Activated CD4-positive, alpha-beta T cell treated with anti-CD3 and anti-CD28 coated beads, Interleukin-2, amount 10 ng/mL, durations not matched to agents 24 days and 14 days (primary cell): Measurements from ENCODE around the gene KLHL41. TPM values are rescaled to one million over a fixed set of nuclear protein-coding genes. Genes with fewer than 3 reads are reported as not detected.
"Not testable (repeated sequence)": the region's sequence is repeated elsewhere in the genome, so short reads cannot be mapped to it uniquely, and the experiment has no call there.

Experiments
- DNase-seq: peaks from one replicate; pipeline ENCODE4 v3.0.0; 2022
- H3K27ac Mint-ChIP-seq: one replicate; pipeline ENCODE4 v1.8.0; 2022; ENCODE audit warnings: mild to moderate bottlenecking, mixed read lengths
- H3K27me3 Mint-ChIP-seq: one replicate; pipeline ENCODE4 v1.8.0; 2022; ENCODE audit warnings: mixed read lengths
- H3K36me3 Mint-ChIP-seq: one replicate; pipeline ENCODE4 v1.8.0; 2022; ENCODE audit warnings: low read depth, mild to moderate bottlenecking, mixed read lengths
- H3K4me1 Mint-ChIP-seq: one replicate; pipeline ENCODE4 v1.8.0; 2021; ENCODE audit warnings: mixed read lengths
- H3K4me3 Mint-ChIP-seq: one replicate; pipeline ENCODE4 v1.8.0; 2022; ENCODE audit warnings: mild to moderate bottlenecking, moderate library complexity, mixed read lengths
- H3K9me3 Mint-ChIP-seq: one replicate; pipeline ENCODE4 v1.8.0; 2021; ENCODE audit warnings: mixed read lengths
- intact Hi-C: fragments of 100-400 bp; cut with micrococcal nuclease; formaldehyde crosslinking; loops from one replicate; pipeline ENCODE4 v1.15.1; 2023
- total RNA-seq: library from RNA; stranded (reverse); gene quantifications from 2 replicates; pipeline ENCODE4 v1.2.3, GENCODE V29; 2022

KLHL41 gene
- total RNA-seq, 1 donor from 2014 or later = 0.07 TPM

DNA sequence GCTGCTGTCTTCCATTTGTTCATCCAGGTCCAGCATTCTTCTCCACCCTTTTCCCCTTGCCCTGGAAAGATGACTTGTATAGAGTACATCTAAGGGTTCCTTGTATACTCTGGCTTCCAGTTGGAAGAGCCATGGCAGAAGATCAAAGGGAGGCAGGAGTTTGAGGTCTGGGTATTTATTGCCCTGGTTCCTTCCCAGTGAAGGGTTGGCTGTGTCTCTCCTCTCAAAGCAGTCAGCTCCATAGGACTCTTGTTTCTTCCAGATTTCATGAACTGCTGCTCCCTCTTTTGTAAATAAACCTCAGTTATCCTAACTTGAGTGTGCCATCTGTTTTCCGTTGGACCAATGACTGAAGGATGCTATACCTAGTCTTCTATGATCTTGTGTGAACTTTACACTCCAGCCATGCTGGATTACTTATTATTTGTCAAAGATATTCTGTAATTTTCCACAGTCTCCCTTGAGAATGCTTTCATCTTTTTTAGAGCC is 23.8 kb upstream of the KLHL41 start:
- no peaks in the 10 kb centered on the region for H3K4me1 Mint-ChIP-seq
- no peak overlapping the region for H3K4me3 Mint-ChIP-seq
- no peak for DNase-seq
- H3K27me3 Mint-ChIP-seq = no peaks in the 10 kb centered on the region
- intact Hi-C loops = no loop called here
- H3K9me3 Mint-ChIP-seq = no peaks in the 10 kb centered on the region
- no peaks in the 10 kb centered on the region for H3K36me3 Mint-ChIP-seq
- H3K27ac Mint-ChIP-seq = no peak overlapping the region

DNA sequence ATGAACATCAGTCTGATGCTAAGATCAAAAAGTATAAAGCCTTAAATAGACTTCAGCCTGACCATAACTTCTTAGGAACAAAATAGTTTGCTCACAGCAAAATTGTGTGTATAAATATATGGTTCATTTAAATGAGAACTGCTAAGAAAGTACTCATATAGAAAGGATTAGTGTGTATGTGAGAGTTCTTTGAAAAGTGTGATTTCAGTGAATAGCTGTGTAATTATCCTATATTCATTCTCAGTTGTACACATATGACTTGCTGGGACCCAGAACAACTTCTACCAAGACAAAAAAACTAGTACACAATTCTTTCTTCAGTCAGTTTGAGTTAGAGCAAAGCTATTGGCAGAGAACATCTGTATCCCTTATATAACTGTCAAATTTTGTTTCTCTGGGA is 23.0 kb upstream of the KLHL41 start:
- intact Hi-C loops = no loop called here
- no peaks in the 10 kb centered on the region for H3K9me3 Mint-ChIP-seq
- H3K27ac Mint-ChIP-seq = no peak overlapping the region
- H3K4me1 Mint-ChIP-seq = no peaks in the 10 kb centered on the region
- DNase-seq = no peak
- no peaks in the 10 kb centered on the region for H3K27me3 Mint-ChIP-seq
- H3K4me3 Mint-ChIP-seq = no peak overlapping the region
- H3K36me3 Mint-ChIP-seq = no peaks in the 10 kb centered on the region

DNA sequence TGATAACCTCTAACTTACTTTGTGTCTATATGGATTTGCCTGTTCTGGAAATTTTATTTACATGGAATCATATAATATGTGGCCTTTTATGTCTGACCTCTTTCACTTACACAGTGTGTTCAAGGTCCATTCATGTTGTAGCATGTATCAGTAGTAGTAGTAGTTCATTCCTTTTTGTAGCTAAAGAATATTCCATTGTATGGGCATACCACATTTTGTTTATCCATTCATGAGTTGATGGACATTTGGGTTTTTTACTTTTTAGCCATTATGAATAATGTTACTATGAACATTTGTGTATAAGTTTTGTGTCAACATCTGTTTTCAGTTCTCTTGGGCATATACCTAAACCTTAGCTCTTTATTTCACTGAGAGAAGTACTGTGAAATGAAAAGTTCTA is 18.7 kb upstream of the KLHL41 start:
- H3K9me3 Mint-ChIP-seq = no peaks in the 10 kb centered on the region
- no peaks in the 10 kb centered on the region for H3K36me3 Mint-ChIP-seq
- H3K27ac Mint-ChIP-seq = no peak overlapping the region
- no peak overlapping the region for H3K4me3 Mint-ChIP-seq
- DNase-seq = no peak
- H3K27me3 Mint-ChIP-seq = no peaks in the 10 kb centered on the region
- intact Hi-C loops = no loop called here
- no peaks in the 10 kb centered on the region for H3K4me1 Mint-ChIP-seq

DNA sequence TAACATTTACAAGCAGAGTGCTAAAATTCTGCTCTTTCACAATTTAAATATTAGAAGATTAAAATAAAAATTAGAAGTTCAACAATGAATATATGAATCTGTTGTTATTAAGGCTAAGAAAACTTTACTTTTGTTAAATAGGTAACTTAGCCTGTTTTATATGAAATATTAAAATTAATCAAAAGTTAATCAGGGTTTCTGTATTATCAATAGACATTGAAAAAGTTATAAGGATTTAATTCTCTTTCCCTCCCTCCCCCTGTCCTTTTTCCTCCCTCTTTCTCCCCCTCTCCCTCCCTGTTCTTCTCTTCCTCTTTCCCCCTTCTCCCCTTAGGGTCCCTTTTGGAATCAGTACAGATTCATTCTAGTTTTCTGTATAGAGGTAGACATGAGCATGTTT is 18.1 kb upstream of the KLHL41 start:
- no peak for DNase-seq
- no peaks in the 10 kb centered on the region for H3K36me3 Mint-ChIP-seq
- intact Hi-C loops = no loop called here
- H3K4me1 Mint-ChIP-seq = no peaks in the 10 kb centered on the region
- no peaks in the 10 kb centered on the region for H3K9me3 Mint-ChIP-seq
- no peaks in the 10 kb centered on the region for H3K27me3 Mint-ChIP-seq
- no peak overlapping the region for H3K4me3 Mint-ChIP-seq
- H3K27ac Mint-ChIP-seq = no peak overlapping the region

DNA sequence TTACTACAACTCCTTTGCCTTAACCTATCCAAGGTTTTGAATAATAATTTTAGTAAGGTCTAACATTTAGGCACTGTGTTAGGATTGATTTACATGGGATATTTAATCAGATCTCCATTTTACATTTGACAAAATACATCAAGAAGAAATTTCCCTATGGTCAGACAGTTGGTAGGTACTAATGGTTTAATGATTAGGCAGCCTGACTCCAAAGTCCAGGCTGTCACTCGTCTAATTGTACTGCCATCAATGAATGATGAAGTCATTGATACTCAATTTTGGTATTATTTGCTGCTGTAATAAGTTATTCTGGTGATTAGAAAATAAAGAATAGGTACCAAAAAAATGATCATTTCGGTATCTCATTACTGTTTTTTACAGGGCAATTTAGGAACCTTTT is 16.1 kb upstream of the KLHL41 start:
- no peak for DNase-seq
- no peaks in the 10 kb centered on the region for H3K9me3 Mint-ChIP-seq
- H3K4me1 Mint-ChIP-seq = no peaks in the 10 kb centered on the region
- intact Hi-C loops = no loop called here
- H3K27me3 Mint-ChIP-seq = no peaks in the 10 kb centered on the region
- no peaks in the 10 kb centered on the region for H3K36me3 Mint-ChIP-seq
- no peak overlapping the region for H3K4me3 Mint-ChIP-seq
- no peak overlapping the region for H3K27ac Mint-ChIP-seq

DNA sequence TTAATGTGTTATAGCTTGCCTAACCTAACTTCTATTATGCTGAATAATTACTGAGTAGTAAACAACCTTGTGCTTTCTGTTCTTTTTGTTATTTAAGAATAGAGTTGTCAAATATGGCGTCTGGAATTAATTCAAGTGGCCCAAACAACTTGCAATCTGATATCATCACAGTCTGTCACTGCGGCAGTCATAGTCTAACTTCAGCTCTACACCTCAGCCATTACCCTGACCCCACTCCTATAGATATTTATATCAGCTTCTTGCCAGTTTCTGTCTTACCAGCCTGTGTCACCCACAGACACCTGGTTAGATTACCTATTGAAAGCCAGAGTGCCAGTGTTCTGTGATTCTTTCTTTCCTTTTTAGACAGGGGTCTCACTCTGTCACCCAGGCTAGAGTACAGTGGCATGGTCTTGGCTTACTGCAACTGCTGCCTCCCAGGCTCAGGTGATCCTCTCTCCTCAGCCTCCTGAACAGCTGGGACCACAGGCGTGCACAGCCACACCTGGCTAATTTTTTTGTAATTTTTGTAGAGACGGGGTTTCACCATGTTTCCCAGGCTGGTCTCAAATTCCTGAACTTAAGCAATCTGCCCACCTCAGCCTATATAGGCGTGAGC is 14.1 kb upstream of the KLHL41 start:
- H3K36me3 Mint-ChIP-seq = no peaks in the 10 kb centered on the region
- no peaks in the 10 kb centered on the region for H3K9me3 Mint-ChIP-seq
- DNase-seq = no peak
- H3K27me3 Mint-ChIP-seq = no peaks in the 10 kb centered on the region
- H3K4me3 Mint-ChIP-seq = no peak overlapping the region
- H3K4me1 Mint-ChIP-seq = no peaks in the 10 kb centered on the region
- no peak overlapping the region for H3K27ac Mint-ChIP-seq
- intact Hi-C loops = no loop called here

DNA sequence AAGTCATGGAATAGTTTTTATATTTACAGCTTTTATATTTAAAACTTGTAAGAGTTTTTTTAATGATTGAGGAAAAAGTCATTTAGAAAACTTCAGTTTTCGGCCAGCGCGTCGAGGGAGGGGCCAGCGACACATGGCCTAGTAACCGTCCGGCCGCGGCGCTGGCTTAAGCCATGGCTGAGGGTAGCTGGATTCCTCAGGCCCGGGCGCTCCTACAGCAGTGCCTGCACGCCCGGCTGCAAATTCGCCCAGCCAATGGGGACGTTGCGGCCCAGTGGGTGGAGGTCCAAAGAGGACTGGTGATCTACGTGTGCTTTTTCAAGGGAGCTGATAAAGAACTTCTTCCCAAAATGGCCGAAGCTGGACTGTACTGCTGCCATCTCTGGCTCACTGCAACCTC is 4.9 kb upstream of the KLHL41 start:
- no peaks in the 10 kb centered on the region for H3K36me3 Mint-ChIP-seq
- DNase-seq = no peak
- no peak overlapping the region for H3K27ac Mint-ChIP-seq
- intact Hi-C loops = no loop called here
- no peak overlapping the region for H3K4me3 Mint-ChIP-seq
- no peaks in the 10 kb centered on the region for H3K9me3 Mint-ChIP-seq
- H3K27me3 Mint-ChIP-seq = no peaks in the 10 kb centered on the region
- peaks cover 2% of the 10 kb centered on the region for H3K4me1 Mint-ChIP-seq

DNA sequence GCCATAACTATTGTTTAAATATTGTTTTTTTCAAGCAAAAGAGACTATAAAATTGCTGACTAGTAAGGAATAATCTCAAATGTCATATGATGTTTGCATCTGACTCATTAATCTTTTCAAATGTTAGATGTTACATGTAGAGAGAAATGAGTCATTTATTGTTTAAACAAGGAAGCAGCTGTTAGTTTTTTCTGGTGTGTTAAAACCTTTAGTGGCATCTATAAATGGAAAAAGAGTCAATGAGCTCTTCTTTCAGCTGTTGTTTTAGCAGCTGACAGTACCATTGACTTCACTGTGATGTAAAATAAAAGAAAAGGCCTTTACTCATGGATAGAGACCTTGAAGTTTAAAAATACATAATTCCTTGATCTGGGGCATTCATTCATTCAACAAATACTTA is 1.8 kb upstream of the KLHL41 start:
- Mint-ChIP-seq H3K9me3 (no peaks in the 10 kb centered on the region), H3K27me3 (no peaks in the 10 kb centered on the region), H3K36me3 (no peaks in the 10 kb centered on the region), H3K27ac (no peak overlapping the region), H3K4me1 (peaks cover 2% of the 10 kb centered on the region), H3K4me3 (no peak overlapping the region)
- intact Hi-C loops = no loop called here
- DNase-seq = no peak

DNA sequence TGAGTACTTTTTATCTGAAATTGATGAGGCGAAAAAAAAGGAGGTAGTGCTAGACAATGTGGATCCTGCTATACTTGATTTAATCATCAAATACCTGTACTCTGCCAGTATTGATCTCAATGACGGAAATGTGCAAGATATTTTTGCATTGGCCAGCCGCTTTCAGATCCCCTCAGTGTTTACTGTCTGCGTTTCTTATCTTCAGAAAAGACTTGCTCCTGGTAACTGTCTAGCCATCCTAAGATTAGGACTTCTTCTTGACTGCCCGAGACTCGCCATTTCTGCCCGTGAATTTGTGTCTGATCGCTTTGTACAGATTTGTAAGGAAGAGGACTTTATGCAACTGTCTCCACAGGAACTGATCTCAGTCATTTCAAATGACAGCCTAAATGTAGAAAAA is 453 bp downstream of the KLHL41 start:
- intact Hi-C loops = no loop called here
- no peaks in the 10 kb centered on the region for H3K27me3 Mint-ChIP-seq

DNA sequence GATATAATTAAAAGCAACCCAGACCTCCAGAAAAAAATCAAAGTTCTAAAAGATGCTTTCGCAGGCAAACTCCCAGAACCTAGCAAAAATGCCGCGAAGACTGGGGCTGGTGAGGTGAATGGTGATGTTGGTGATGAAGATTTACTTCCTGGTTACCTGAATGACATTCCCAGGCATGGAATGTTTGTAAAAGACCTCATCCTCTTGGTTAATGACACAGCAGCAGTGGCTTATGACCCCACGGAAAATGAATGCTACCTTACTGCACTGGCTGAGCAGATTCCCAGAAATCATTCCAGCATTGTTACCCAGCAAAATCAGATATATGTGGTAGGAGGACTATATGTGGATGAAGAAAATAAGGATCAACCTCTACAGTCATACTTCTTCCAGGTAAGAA is 994 bp downstream of the KLHL41 start:
- DNase-seq = no peak
- H3K4me3 Mint-ChIP-seq = no peak overlapping the region
- H3K27me3 Mint-ChIP-seq = peaks cover 2% of the 10 kb centered on the region
- no peaks in the 10 kb centered on the region for H3K9me3 Mint-ChIP-seq
- H3K36me3 Mint-ChIP-seq = no peaks in the 10 kb centered on the region
- H3K4me1 Mint-ChIP-seq = peaks cover 2% of the 10 kb centered on the region
- H3K27ac Mint-ChIP-seq = no peak overlapping the region
- intact Hi-C loops = no loop called here

More for the DNA sequence above, 453 bp downstream of the KLHL41 start:
- H3K36me3 Mint-ChIP-seq = no peaks in the 10 kb centered on the region
- no peak overlapping the region for H3K27ac Mint-ChIP-seq
- peaks cover 2% of the 10 kb centered on the region for H3K4me1 Mint-ChIP-seq
- DNase-seq = no peak
- no peak overlapping the region for H3K4me3 Mint-ChIP-seq
- H3K9me3 Mint-ChIP-seq = no peaks in the 10 kb centered on the region

DNA sequence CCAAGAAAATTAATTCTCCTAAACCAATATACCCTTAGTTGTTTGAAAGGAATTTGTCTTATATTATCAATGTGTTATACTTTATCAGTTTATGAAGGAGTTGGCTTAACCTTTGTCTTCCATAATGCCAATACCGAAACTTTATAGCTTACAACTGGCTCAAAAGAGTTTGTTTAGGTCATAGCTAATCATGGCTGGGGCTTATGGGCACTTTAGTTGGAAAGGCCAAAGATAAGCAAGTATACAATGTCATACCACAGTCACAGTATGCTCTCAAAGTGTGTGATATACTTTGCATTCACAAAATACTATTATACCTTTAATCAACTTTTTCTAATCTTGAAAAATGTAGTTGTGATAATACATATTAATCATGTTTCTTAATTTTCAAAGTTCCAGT is 2.3 kb downstream of the KLHL41 start:
- no peak for DNase-seq
- Mint-ChIP-seq H3K36me3 (no peaks in the 10 kb centered on the region), H3K4me3 (no peak overlapping the region), H3K27ac (no peak overlapping the region), H3K27me3 (peaks cover 3% of the 10 kb centered on the region), H3K9me3 (no peaks in the 10 kb centered on the region), H3K4me1 (peaks cover 2% of the 10 kb centered on the region)
- intact Hi-C loops = no loop called here

DNA sequence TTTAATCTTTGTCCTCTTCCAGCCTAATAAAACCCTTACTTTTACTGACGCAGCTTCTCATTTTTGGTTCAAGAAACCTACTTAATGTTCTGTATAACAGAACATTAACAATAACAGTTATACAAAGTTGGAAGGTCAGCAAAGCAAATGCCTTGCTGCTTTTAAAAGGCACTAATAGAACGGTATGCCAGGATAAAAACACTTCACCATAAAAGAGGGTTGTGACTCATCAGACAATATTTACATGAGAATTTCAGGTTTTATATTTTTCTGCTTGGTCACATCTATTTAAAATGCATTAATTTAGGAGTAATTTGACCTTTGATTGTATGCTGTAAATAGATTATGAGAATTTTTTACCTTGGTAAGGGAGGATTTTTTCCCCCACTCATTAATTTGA is 3.0 kb downstream of the KLHL41 start:
- no peak for DNase-seq
- H3K27ac Mint-ChIP-seq = no peak overlapping the region
- no peak overlapping the region for H3K4me3 Mint-ChIP-seq
- intact Hi-C loops = no loop called here
- H3K9me3 Mint-ChIP-seq = no peaks in the 10 kb centered on the region
- peaks cover 3% of the 10 kb centered on the region for H3K27me3 Mint-ChIP-seq
- peaks cover 2% of the 10 kb centered on the region for H3K4me1 Mint-ChIP-seq
- no peaks in the 10 kb centered on the region for H3K36me3 Mint-ChIP-seq

DNA sequence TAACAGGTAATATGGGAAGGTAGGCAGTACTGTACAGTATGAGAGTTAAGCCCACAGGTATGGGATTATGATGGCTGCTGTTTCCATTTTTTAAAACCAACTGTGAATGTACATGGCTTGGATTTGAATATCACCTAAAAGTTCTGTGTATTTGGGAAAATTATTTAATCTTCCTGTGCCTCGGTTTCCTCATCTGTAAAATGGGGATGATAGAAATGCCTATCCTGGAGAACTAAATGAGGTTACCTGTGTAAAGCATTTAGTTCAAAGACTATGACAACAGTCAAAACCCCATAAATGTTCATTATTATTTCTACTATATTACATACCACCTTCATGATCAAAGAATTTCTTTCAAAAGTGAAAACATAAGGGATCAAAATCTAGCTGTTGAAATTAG is 3.6 kb downstream of the KLHL41 start:
- DNase-seq = no peak
- intact Hi-C loops = no loop called here
- no peaks in the 10 kb centered on the region for H3K9me3 Mint-ChIP-seq
- peaks cover under 1% of the 10 kb centered on the region for H3K4me1 Mint-ChIP-seq
- no peaks in the 10 kb centered on the region for H3K36me3 Mint-ChIP-seq
- no peak overlapping the region for H3K4me3 Mint-ChIP-seq
- peaks cover 3% of the 10 kb centered on the region for H3K27me3 Mint-ChIP-seq
- no peak overlapping the region for H3K27ac Mint-ChIP-seq

DNA sequence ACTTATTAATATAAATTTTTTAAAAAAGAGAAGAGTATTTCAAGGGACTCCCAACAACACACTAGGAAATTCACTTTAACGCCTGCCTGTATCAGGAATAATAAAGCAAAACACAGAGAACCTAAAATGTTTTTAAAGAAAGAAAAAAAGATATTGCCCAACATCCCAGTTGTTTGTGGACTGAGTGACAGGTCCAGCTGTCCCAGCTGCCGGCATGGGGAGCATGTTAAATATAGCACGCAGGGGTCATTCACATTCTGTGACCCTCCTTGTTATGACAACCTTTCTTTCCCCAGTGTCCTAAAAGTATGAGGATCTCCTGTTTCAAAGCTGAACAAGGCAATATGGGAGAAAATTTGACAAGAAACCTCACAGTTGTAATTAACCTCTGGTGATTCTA is 4.4 kb downstream of the KLHL41 start:
- Mint-ChIP-seq H3K9me3 (no peaks in the 10 kb centered on the region), H3K4me3 (no peak overlapping the region), H3K4me1 (no peaks in the 10 kb centered on the region), H3K27me3 (peaks cover 3% of the 10 kb centered on the region), H3K27ac (no peak overlapping the region), H3K36me3 (no peaks in the 10 kb centered on the region)
- no peak for DNase-seq
- intact Hi-C loops = no loop called here

DNA sequence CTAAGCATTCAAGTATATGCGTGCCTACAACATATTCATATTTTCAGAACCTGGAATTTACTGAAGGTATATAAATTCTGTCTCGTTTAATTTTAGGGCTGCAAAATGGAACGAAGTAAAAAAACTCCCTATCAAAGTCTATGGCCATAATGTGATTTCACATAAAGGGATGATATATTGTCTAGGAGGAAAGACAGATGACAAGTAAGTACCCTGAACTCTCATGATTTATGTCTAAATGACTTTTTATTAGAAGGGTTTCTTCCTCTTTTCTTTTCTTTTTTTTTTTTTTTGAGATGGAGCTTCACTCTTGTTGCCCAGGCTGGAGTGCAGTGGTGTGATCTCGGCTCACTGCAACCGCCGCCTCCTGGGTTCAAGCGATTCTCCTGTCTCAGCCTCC is 5.3 kb downstream of the KLHL41 start:
- H3K4me1 Mint-ChIP-seq, H3K9me3 Mint-ChIP-seq, intact Hi-C loops, H3K27me3 Mint-ChIP-seq, DNase-seq, H3K36me3 Mint-ChIP-seq, H3K27ac Mint-ChIP-seq, H3K4me3 Mint-ChIP-seq: not testable (repeated sequence)
